Measurements from ENCODE around the gene ZNF709. TPM values are rescaled to one million over a fixed set of nuclear protein-coding genes. Genes with fewer than 3 reads are reported as not detected.

Gene ZNF709
- total RNA-seq, 4 donors from 2014 or later = 1.5 to 3.1 (median 2.8) TPM

DNA sequence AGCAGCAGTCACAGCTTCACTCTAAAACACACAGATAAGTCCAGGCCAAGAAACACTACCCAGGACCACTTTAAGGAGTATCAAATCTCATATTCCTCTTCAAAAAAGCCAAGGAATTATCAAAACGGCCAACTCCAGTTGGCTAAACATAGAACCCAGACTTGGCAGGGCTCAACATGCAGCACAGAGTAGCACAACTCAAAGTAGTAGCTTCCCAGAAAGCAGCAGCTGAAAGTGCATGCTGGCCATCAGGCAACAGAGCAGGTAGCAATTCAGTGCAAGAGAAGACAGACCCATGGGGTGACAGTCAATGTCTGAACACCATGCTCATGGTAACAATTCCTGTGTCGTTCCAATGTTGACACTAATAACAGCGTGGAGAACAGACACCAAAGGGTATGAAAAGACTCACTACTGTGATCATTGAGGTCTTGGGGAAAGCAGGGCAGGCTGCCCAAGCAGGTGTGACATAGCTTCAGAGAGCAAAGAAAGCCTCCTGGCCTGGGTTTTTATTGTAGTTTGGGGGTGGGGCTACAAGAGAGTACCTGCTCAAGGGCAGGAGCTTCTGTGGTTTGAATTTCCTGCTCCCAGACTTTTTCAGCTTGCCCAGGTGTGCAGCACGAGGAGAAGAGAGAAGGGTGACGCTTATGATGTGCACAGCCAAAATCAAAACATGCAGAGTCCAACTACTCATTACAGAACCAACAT lies 6.2 kb downstream of the ZNF709 start:
- TF ChIP-seq CTCF (IDR thresholded peaks at IDR 0.05; ENCODE audit: low read depth) = no peak

DNA sequence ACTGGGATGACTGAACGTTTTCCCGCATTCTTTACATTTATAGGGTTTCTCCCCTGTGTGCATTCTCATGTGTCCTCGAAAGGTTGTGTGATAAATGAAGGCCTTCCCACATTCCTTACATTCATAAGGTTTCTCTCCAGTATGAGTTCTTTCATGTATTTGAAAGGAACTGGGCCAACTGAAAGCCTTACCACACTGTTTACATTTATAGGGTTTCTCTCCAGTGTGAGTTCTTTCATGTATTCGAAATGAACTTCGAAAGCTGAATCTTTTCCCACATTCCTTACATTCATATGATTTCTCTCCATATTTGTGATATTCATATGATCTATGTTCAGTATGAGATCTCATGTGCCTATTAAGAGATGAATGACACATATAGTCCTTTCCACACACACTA lies 19.4 kb downstream of the ZNF709 start:
- no peak for TF ChIP-seq CTCF (IDR thresholded peaks at IDR 0.05; ENCODE audit: low read depth)

DNA sequence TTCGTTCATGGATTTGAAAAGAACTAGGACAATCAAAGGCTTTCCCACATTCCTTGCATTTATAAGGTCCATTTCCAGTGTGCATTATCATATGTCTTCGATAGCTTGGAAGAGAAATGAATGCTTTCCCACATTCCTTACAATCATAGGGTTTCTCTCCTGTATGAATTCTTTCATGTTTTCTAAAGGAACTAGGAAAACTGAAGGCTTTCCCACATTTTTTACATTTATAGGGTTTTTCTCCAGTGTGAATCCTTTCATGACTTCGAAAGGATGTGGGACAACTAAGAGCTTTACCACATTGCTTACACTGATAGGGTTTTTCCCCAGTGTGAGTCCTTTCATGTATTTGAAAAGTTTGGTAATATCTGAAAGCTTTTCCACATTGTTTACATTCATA lies 19.8 kb downstream of the ZNF709 start:
- no peak for TF ChIP-seq CTCF (IDR thresholded peaks at IDR 0.05; ENCODE audit: low read depth)

- TF ChIP-seq CTCF (IDR thresholded peaks at IDR 0.05; ENCODE audit: low read depth) = no peak
Measured at GRCh38 chr19:12453495-12453894, 31.1 kb downstream of the ZNF709 start.

- no peak for TF ChIP-seq CTCF (IDR thresholded peaks at IDR 0.05; ENCODE audit: low read depth)
Measured at GRCh38 chr19:12450844-12451243, 33.8 kb downstream of the ZNF709 start.

DNA sequence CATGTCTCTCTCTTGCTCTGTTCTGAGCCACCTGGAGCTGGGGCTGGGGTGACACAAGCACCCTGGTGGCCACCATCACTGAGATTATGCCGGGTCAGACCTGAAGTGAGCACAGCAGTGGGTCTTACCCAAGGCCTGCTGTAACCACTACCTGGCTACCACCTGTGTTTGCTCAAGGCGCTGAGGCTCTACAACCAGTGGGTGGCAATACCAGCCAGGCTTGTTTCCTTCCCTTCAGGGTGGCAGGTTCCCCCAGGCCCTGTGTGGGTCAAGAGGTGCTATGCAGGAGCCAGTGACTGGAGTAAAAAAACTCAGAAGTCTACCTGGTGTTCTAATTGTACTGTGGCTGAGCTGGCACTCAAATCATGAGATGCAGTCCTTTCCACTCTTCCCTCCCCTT lies 35.8 kb downstream of the ZNF709 start:
- TF ChIP-seq CTCF (IDR thresholded peaks at IDR 0.05; ENCODE audit: low read depth) = no peak

DNA sequence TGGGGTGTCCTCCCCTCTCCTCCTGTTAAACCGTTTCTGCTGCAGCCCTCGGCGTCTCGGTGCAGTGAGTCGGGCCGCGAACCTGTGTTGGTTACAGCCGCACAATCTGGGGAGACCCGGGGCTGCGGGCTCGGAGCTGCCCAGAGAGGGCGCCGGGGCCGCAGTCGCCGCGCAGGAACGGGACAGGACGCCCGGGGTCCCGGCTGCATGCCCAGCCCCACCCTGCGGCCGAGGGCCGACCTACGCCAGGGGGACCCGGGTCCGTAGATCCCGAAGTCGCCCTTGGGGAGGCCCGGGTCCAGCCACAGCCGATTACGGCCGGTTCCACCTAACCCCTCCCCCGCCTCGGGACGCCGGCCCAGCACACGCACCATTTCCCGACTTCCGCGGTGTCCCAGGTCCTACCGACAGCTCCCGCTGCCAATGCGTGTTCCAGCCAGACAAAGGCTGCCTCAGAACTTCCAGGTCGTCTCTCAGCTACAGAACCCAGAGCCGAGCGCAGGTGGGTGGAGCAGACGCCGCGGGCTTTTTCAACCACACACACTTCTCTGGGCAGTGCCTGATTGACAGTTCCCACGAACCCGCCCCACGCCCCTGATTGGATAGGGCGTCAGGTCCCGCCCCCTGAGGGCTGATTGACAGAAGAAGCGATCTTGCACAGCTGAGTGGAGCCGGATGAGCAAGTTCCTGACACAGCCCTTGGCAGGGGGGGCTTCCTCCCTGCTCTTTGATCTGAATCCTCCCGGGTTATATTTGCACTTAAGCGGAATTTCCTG lies 43.9 kb downstream of the ZNF709 start, which contains the start of gene ZNF443:
Gene ZNF443 (minus strand): TSS at position 481 of the 776 bp plus-strand sequence. CDS start 107 bp downstream, at position 374.
- no peak for TF ChIP-seq CTCF (IDR thresholded peaks at IDR 0.05; ENCODE audit: low read depth)
